LNCaP clone FGC (cell line): ENCODE results near the gene TESK1.
A peak's percentile ranks its signal among the peaks of the same experiment; 100 is the strongest.

ENCODE experiments used
- DNase-seq: peaks from one replicate; pipeline ENCODE4 v3.0.0-alpha.2; 2011; ENCODE audit warnings: low read depth
- H3K4me3 ChIP-seq: 2 replicates; pipeline ENCODE4 v1.5.1; 2011; ENCODE audit warnings: mild to moderate bottlenecking, low read depth, low read length, control low read depth
- TF ChIP-seq, protein P1 (sequence below): IDR thresholded peaks from 2 replicates; pipeline ENCODE4 v1.5.1; 2012; ENCODE audit warnings: mild to moderate bottlenecking; ENCODE audit not compliant: control insufficient read depth, insufficient read depth; ENCODE audit errors: extremely low read depth

The TESK1 gene

DNA sequence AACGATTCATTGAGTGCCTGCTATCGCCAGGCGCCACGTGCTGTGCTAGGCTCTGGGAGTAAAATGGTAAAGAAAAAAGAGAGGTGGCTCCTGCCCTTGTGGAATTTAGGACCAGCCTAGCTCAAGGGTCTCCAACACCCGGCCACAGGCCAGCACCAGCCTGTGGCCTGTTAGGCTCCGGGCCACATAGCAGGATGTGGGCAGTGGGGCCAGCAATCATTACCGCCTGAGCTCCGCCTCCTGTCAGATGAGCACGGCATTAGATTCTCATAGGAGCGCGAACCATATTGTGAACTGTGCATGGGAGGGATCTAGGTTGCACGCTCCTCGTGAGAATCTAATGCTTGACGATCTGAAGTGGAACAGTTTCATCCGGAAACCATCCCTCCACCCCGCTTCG lies 51.3 kb downstream of the TESK1 start:
- TF ChIP-seq, protein P1, sequence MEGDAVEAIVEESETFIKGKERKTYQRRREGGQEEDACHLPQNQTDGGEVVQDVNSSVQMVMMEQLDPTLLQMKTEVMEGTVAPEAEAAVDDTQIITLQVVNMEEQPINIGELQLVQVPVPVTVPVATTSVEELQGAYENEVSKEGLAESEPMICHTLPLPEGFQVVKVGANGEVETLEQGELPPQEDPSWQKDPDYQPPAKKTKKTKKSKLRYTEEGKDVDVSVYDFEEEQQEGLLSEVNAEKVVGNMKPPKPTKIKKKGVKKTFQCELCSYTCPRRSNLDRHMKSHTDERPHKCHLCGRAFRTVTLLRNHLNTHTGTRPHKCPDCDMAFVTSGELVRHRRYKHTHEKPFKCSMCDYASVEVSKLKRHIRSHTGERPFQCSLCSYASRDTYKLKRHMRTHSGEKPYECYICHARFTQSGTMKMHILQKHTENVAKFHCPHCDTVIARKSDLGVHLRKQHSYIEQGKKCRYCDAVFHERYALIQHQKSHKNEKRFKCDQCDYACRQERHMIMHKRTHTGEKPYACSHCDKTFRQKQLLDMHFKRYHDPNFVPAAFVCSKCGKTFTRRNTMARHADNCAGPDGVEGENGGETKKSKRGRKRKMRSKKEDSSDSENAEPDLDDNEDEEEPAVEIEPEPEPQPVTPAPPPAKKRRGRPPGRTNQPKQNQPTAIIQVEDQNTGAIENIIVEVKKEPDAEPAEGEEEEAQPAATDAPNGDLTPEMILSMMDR: no peak
- no peak for DNase-seq
- H3K4me3 ChIP-seq: no peak overlapping the region

DNA sequence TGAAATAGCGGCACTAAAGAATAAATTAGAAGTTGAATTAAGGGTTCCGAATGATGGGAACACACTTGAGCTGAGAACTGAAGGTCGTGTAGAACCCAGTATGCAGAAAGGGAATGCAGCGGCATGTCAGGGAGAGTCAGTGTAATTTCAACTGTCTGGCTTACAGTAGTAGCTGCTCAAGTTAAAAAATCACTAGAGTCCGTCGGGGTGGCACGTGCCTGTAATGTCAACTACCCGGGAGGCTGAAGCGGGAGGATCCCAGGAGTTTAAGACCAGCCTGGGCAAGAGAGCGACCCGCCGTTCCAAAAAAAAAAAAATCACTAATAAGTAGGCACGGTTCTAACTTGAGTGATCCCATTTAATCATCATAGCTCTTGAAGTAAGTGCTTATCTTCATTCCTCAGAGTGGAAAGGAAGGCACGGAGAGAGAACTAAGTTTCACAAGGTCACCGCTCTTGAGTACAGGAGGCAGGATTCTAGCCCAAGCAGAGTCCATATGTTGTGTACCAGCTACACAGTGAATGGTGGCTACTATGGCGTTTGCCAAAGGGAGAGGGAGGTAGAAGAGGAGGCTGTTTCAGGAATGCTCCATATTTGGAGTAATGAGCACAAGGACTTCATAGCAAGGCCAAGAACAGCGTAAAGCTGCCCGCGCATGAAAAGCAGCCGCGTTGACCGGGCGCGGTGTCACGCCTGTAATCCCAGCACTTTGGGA lies 51.9 kb downstream of the TESK1 start:
- peak overlapping the region; percentile 34 for H3K4me3 ChIP-seq
- DNase-seq: no peak
- TF ChIP-seq, protein P1: no peak

DNA sequence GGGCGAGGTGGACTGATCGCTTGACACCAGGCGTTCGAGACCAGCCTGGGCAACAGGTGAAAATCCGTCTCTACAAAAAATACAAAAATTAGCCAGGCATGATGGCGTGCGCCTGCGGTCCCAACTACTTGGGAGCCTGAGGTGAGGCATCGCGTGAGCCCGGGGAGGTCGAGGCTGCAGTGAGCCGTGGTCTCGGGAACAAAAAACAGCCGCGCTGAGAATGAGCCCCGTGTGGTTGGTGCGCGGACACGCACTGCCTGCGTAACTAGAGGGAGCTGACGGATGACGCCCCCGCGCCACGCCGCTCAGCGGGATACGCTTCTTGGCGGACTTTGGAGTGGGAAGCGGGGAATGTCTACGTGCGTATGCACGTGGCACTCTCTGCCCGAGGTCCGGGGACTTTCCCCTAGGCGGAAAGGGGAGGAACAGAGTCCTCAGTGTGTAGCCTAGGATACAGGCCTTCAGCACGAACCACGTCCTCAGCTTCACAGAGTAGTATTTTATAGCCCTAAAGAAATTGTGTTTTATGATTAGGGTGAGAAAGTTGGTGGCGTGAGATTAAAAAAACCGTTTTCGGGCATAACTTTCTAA lies 52.6 kb downstream of the TESK1 start, which contains the start of gene RMRP:
Gene RMRP (minus strand): TSS at position 474 of the 591 bp plus-strand sequence.
- peak; percentile 99 for DNase-seq
- TF ChIP-seq, protein P1: peak; percentile 16; the same call in 1 of the 2 replicates
- peak within 1 kb of the TSS; percentile 71 for H3K4me3 ChIP-seq

DNA sequence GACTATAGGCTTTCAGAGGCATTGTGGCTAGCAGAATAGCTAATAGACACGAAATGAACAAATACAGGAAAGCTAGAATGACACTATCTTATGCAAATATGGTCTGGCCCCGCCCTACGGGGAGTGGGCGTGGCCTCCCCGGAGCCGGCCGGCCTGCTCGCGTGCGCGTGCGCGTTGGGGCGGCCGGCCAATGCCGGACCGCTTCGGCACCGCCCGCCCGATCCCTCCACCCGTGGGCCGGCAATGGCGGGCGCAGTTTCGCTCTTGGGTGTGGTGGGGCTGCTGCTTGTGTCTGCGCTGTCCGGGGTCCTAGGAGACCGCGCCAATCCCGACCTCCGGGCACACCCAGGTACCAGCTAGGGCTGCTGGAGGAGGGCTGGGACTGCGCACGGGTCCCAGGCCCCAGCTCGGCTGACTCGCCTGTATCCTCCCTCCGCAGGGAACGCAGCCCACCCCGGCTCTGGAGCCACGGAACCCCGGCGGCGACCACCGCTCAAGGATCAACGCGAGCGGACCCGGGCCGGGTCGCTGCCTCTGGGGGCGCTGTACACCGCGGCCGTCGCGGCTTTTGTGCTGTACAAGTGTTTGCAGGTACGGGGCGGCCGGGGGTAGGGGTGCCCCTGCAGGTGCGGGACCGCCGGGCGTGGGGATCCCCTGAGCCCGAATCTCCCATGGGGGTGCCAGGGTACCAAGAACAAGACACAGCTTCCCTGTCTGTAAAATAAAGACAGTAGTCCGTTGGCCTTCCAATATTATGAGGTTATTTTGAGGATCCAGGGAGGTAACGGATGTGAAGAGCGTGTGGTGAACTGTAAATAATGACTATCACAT lies 53.3 kb downstream of the TESK1 start, which contains the start of gene CCDC107:
Gene CCDC107 (plus strand): TSS at position 156 of the 831 bp plus-strand sequence. CDS start 88 bp downstream, at position 244.
- peak within 1 kb of the TSS; percentile 71 for H3K4me3 ChIP-seq
- TF ChIP-seq, protein P1: peak; percentile 56
- peak; percentile 27 for DNase-seq

DNA sequence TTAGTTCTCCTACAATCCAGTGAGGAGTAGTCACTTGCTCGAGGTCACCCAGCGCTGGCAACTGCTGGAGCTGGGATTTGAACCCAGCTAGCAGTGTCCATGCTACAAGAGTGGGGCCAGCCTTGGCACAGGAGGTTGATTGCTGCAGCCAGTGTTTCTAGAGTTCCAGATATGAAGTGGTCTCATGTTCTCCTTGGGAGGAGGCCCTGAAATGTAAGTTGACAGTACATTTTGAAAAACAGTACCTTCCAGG lies 53.8 kb downstream of the TESK1 start:
- TF ChIP-seq, protein P1: no peak
- H3K4me3 ChIP-seq: peak overlapping the region; percentile 71
- no peak for DNase-seq

DNA sequence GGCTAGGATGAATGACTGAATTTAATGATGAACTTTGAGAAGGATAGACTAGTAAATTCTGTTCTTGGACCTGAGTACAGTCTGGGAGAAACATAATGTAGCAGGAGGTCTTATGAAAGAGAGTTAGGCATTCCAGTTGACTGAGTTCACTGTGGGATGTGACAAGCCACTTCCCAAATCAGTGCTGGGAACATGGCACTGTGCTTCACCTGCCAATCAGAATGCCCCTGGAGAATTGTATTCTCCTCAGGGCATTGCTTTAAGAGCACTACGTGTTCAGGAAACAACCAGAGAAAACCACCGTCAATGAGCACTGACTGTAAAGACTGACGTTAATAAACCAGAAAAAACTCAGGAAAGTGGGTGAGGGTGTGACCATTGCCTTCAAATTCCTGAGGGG lies 54.3 kb downstream of the TESK1 start:
- no peak for DNase-seq
- TF ChIP-seq, protein P1: no peak
- H3K4me3 ChIP-seq: peak overlapping the region; percentile 71
